Activated CD4-positive, alpha-beta T cell treated with anti-CD3 and anti-CD28 coated beads, Interleukin-2, amount 50 U/mL, for 4 hours (primary cell): Measurements from ENCODE around the gene PFAS.

Experiments used
- DNase-seq, 2 experiments: peaks; one replicate each; pipeline ENCODE4 v3.0.0-alpha.2; 2020

Gene PFAS

DNA sequence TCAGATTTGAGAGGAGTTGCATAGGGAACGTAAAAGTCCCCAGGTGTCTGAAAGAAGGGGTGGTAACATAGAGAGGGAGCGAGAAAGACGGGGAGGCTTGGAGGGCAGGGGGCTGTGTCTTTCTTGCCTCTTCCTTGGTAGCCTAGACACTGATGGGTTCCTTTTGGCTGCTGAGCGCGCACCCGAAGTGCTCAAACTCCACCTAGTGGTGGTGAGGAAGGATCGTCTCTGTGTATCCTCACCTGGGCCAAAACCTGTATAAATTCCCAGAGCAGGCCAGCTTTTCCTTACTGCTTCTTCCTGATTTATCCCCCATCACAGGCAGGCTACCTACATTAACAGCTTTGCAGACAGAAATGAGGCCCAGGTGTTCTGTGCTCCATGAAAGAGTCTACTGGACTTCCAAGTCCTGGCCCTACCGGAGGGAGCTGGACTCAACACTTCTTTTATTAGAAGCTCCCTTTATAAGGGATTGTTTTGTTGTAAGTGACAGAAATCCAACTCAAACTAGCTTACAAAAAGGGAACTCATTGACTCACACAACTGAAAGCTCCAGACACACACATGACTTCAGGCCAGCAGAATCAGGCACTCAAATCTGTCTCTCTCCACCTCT lies 51.6 kb downstream of the PFAS start:
- peak; percentile 48 to 53 for DNase-seq

- DNase-seq: no peak
These were observed 61.6 kb downstream of the PFAS start for GRCh38 chr17:8310601-8311123.

DNA sequence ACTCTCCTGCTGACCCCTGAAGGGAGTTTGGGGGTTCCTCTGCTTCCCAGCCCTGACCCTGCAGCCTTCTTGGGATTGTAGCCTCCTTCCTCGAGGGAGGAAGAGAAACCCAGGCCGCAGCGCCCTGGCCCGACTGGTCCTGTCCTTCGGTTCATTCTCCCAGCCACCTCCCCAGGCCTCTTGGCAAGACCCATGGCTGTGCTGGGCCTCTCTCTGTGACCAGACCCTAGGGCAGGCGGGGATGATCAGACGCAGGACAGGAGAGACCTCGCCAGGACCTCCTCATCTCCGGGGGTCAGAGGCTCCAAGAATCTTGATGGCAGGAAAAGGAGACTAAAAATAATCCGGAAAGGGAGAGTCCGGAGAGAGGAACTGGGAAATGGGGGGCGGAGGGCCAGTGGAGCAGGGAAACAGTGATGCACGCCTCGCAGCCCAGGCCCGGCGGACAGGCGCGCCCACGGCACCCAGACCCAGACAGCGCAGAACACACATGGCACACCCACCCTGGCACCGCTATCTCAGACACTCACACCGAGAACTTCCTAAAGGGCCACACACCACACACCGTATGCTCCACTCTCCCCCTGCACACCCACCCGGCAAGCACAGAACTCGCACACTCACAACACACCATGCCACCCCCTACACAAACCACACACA lies 62.2 kb downstream of the PFAS start:
- DNase-seq: no peak

DNA sequence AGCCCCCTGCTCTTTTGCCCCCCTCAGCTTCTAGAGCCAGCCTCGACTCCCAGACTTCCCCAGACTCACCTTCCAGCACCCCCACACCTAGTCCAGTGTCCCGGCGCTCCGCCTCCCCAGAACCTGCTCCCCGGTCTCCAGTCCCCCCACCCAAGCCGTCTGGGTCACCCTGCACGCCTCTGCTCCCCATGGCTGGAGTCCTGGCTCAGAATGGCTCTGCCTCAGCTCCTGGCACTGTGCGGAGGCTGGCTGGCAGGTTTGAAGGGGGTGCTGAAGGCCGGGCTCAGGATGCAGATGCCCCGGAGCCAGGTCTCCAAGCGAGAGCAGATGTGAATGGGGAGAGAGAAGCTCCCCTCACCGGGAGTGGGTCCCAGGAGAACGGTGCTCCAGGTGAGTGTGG lies 63.2 kb downstream of the PFAS start:
- DNase-seq: no peak

DNA sequence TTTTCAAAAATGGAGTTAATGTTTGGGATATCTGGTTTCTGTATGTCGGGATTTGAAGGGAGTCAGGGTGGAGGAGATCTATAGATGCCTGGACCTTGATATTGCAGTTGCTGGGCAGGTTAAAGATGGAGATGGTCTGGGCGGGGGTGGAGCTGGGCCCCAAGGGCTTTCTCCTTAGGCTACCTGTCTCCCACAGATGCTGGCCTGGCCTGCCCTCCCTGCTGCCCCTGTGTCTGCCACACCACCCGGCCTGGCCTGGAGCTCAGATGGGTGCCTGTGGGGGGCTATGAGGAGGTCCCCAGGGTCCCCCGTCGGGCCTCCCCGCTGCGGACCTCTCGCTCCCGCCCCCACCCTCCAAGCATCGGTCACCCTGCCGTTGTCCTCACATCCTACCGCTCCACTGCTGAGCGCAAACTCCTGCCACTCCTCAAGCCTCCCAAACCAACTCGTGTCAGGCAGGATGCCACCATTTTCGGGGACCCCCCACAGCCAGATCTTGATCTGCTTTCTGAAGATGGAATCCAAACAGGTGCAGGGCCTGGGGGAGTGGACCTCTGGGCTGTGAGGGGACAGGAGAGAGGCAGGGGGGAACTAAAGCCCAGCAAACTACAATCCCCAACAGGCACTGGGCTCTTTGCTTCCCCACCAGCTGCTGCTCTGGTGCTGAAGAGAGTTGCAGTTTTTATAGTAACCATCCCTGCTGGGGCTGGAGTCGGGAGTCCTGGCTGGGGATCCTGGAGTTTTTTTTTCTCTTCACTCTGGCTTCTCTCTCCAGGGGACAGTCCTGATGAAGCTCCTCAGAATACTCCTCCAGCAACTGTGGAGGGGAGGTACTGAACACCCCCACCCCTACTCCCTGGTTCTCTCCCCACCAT lies 63.9 kb downstream of the PFAS start:
- DNase-seq: no peak

GRCh38 chr17:8314797-8315763 lies 66.0 kb downstream of the PFAS start:
- DNase-seq: no peak

DNA sequence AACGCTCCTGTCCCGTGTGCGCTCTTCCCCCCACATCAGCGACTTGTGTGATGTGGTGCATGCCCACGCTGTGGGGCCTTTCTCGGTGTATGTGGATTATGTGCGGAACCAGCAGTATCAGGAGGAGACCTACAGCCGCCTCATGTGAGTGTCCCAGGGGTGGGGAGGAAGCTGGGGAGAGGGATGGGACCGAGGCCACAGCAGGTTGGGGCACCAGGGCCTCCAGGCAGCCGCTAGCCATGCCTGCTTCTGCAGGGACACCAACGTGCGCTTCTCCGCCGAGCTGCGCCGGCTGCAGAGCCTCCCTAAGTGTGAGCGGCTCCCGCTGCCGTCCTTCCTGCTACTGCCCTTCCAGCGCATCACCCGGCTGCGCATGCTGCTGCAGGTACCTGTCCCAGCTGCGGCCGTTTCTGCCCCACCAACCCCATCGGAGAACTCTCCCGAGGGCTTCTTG lies 66.7 kb downstream of the PFAS start:
- DNase-seq: no peak

DNA sequence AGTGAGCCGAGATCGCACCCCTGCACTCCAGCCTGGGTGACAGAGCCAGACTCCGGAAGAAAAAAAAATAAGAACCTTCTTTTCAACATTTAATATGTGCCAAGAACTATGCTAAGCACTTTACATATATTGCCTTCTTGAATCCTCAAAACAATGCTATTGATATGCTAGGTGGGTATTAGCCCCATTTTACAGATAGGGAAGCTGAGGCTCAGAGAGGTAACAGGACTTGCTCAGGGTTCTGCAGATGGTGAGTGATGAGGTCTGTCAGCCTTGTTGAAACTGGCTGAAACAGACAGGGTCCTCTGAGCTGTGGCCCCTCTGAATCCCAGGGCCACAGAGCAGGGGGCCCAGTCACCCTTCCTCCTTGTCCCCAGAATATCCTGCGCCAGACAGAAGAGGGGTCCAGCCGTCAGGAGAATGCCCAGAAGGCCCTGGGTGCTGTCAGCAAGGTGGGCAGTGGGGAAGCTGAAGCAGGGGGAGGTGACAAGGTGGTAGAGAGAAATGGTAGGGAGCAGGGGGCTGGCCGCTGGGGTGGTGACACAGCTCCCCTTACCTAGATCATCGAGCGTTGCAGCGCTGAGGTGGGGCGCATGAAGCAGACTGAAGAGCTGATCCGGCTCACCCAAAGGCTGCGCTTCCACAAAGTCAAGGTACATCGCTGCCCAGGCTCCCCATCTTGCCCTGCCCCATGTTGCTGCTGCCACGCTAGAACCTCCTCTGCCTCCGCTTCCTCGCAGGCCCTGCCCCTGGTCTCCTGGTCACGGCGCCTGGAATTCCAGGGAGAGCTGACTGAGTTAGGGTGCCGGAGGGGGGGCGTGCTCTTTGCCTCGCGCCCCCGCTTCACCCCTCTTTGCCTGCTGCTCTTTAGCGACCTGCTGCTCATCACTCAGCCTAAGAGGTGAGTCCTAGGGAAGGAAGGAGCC lies 69.2 kb downstream of the PFAS start:
- DNase-seq: no peak
